A549 treated with CpdA at 1 μM for 4 hours (cell line): ENCODE measurements around the gene SKP2. TPM values are rescaled to one million over a fixed set of nuclear protein-coding genes. Genes with fewer than 3 reads are reported as not detected.

Experiments
- total RNA-seq: library from RNA; stranded (reverse); fragments of 200-300 nt; extraction: Qiagen RNA extraction; gene quantifications from 5 replicates; pipeline ENCODE4 v1.2.3, GENCODE V29; 2022; ENCODE audit warnings: low read depth

Gene SKP2
- 17.6 to 22.5 TPM (median 20.3 TPM) in 5 replicates for total RNA-seq

GRCh38 chr5:36151434-36152323 lies at the start of gene SKP2, which contains the start of gene LMBRD2:
Gene SKP2 (plus strand): TSS chr5:36152111. CDS start chr5:36152263, 152 bp downstream.
Gene LMBRD2 (minus strand): TSS chr5:36151887. CDS start chr5:36143349, 8,538 bp downstream.

Other genes starting within 250 kb of the SKP2 start
- gene CAPSL, start 213.5 kb upstream of the SKP2 start, total RNA-seq = not detected in 5 replicates
- gene UGT3A1, start 160.7 kb upstream of the SKP2 start, total RNA-seq = not detected in 5 replicates
- not detected in 5 replicates for gene UGT3A2, start 85.2 kb upstream of the SKP2 start, total RNA-seq
- gene LMBRD2, start 224 bp upstream of the SKP2 start, total RNA-seq = 1.2 to 2.2 TPM (median 1.6 TPM) in 5 replicates
- 9.2 to 15.6 TPM (median 12.2 TPM) in 5 replicates for gene NADK2, start 89.8 kb downstream of the SKP2 start, total RNA-seq
- gene RANBP3L, start 149.8 kb downstream of the SKP2 start, total RNA-seq = not detected in 5 replicates